Muscle of back (tissue), 11 donors: ENCODE results near the gene AFF3. TPM values are rescaled to one million over a fixed set of nuclear protein-coding genes. Genes with fewer than 3 reads are reported as not detected.
"Not testable (repeated sequence)": the region's sequence is repeated elsewhere in the genome, so short reads cannot be mapped to it uniquely, and the experiment has no call there.

Experiments
- DNase-seq, 3 donors: peaks; one replicate each; pipeline versions ENCODE4 v3.0.0 to v3.0.0-alpha.2; 2013
- polyA plus RNA-seq, 10 donors: library from polyadenylated mRNA; unstranded; fragments of 120-200 nt; gene quantifications; one replicate each; pipeline ENCODE4 v1.2.1, GENCODE V29; 2013; ENCODE audit not compliant: insufficient read length in 10 of 10

AFF3 gene
- polyA plus RNA-seq, 10 donors, result 2.9 to 7.0 (median 4.0) TPM

DNA sequence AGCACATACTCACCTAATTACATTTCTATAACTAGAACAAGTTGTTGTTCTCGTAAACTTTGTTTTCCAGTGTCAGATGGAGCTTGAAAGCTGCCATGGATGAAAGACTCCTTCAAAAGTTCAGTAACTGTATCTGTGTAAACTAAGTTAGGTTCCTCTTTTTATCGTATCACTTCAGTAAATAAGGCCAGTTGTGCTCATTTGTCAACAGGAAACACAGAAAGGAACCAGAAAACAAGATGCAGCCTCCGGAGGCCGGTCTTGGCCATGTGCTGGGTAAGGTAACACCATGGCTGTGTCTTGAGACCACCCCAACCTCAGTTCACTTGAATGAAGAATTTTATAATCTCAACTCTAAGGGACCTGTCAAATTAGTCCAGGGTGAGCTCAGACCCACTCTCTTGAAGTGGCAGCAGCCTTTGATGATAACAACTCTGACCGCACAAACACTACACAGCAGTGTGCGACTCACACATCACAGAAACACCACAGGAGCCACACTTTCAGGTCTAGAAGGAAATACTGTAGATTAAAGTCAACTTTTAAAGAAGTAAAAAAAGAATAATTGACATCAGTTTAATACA lies 213.8 kb downstream of the AFF3 start:
- no peak for DNase-seq

DNA sequence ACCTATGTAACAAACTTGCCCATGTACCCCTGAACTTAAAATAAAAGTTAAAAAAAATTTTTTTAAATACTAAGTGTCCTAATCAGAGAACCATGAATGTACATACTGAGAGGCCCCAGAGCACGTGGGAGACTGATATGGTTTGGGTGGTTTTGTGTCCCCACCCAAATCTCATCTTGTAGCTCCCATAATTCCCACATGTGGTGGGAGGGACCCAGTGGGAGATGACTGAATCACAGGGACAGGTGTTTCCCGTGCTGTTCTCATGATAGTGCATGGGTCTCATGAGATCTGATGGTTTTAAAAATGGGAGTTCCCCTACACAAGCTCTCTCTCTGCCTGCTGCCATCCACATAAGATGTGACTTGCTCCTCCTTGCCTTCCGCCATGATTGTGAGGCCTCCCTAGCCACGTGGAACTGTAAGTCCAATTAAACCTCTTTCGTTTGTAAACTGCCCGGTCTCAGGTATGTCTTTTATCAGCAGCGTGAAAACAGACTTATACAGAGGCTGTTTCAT lies 214.6 kb downstream of the AFF3 start:
- not testable (repeated sequence) for DNase-seq

DNA sequence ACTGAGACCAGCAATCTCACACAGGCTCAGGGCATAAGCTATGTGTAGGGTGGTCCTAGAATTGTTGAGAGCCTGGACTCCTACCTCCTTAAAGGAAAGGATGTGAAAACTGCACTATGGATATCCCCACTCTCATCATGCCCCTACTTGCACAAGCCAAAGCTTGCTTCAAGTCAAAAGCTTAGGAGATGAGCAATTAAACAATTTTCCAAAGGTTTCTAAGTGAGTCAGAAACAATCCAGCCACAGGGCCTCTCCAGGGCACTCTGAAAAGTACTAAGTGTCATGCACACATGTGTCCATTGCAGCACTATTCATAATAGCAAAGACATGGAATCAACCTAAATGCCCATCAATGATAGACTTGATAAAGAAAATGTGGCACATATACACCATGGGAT lies 215.4 kb downstream of the AFF3 start:
- DNase-seq, result peak in 1 of 3 donors; percentile 15

GRCh38 chr2:99925960-99926359 lies 216.4 kb downstream of the AFF3 start:
- DNase-seq, result no peak

DNA sequence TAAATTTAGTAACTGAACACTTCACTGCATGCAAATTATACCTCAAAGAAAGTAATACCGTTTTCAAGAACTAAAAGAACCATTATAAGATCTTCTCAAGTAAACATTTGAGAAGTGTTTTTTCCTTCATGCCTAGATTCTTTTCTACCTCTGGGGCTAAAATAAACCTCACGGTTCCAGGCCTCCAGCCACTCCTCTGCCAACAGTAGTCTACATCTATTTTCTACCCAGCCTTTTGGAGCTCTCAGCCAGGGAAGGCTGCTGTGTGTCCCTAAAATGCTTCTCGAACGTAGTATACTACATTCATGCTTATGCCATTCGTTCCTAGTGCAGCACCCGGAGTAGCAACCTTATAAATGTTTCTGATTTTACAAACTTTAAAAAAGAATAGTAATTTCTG lies 219.7 kb downstream of the AFF3 start:
- no peak for DNase-seq

DNA sequence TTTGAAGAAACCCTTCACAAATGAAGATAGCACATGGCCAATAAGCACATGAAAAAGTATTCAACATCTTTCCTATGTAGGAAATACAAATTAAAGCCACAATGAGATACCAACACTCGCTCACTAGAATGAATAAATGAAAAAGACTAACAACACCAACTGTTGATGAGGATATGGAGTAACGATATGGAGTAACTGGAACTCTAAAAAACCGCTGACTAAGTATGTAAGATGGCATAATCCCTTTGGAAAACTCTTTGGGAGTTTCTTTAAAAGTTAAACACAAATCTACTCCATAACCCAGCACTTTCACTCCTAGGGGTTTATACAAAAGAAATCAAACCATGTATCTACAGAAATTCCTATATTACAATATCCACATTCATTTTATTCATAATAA lies 220.5 kb downstream of the AFF3 start:
- DNase-seq, result no peak

GRCh38 chr2:99918389-99918788 lies 224.0 kb downstream of the AFF3 start:
- no peak for DNase-seq

- DNase-seq, result no peak
Measured at GRCh38 chr2:99915108-99915675, 227.2 kb downstream of the AFF3 start.

GRCh38 chr2:99911736-99912135 lies 230.7 kb downstream of the AFF3 start:
- no peak for DNase-seq

GRCh38 chr2:99910902-99911301 lies 231.5 kb downstream of the AFF3 start:
- DNase-seq, result no peak

- DNase-seq, result no peak
Measured at GRCh38 chr2:99905636-99906035, 236.8 kb downstream of the AFF3 start.

DNA sequence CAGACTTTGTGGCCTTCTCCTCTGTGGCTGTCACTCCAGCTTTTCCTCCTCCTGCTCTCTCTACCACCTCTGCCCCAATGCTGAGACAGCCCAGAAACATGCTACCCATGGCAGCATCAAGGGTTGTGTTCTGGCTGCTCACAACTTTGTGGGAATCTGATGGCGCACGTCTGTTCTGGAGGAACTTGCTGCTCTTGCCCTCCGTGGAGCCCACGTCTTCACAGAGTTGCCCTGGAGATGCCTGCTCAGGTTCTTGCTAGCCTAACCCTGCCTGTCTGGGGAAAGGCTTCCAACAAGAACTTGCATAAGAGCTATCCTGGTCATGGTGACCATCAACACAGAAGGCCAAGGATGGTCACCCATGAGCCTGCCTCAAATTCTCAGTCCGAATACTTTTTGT lies 237.4 kb downstream of the AFF3 start:
- no peak for DNase-seq

DNA sequence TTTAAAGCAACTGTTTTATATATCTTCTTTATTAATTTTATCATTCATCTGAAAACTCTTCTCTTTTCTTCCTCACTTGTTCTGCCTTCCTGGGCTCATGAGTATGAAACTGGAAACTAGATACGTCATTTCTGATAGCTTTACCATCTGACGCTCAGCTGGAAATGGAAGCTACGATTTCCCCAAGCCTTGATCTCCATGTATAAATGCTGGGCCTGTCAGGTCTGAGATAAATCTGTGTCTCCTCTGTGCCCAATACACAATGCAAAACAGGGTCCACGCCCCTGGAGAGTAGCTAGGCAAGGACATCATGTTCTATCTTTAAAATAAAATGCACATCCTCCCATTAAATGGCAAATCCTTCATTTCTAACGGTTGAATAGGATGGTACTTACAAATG lies 238.4 kb downstream of the AFF3 start:
- DNase-seq, result peak in 1 of 3 donors; percentile 50

- DNase-seq, result peak in 2 of 3 donors; percentile 37 to 55
Measured at GRCh38 chr2:99900556-99900955, 241.8 kb downstream of the AFF3 start.

GRCh38 chr2:99899882-99900281 lies 242.5 kb downstream of the AFF3 start:
- no peak for DNase-seq

GRCh38 chr2:99899058-99899855 lies 243.1 kb downstream of the AFF3 start:
- DNase-seq, result no peak

DNA sequence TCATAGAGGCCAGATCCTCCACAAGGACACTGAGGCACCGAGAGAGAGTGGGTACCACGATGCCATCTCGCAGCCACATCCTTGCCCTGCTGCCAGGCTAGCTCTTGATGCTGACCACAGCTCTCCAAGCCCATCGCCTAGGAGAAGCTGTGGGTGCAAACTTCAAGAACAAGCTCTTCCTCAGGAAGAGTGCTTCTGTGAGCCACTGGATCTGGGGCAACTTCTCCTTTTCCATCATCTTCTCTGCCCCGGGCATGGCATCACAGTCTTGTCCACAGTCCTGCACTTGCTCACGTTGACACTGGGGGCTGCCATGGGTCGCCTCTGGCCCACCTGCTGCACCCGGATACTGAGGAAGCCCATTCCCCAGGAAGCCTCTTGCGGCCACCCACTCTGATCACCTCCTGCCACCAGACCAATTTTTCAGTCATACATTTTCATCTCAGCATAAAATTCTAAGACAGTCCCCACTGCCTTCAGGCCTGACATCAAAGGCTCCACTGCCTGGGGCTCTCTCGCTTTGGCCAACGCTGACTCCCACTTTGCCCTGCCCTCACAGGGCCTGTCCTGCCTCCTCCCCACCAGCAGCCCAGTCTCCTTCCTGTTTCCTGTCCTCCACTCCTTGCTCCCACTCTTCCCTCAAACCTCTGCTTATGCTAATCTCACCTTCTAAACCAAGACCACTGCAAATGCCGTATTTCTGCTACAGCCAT lies 243.9 kb downstream of the AFF3 start:
- DNase-seq, result no peak

- DNase-seq, result no peak
Measured at GRCh38 chr2:99891428-99891780, 251.0 kb downstream of the AFF3 start.

- DNase-seq, result no peak
Measured at GRCh38 chr2:99890568-99891427, 251.6 kb downstream of the AFF3 start.

DNA sequence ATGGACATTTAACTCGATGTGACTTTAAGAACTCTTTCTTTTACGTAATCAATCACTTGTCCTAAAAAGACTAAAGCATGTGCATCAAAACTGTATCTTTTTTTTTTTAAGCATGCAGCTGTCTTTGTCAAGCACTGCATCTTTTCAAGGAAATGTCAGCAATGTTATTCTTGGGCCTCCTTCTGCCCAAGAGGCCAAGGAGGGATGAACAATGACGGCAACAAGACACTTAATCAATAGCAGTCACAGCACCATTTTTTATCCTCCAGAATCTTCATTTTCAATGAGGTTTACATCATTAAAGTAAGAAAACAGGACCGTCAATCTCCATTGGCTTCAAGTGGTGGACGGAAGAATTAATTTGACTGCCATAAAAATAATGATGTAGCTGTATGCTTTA lies 253.8 kb downstream of the AFF3 start:
- DNase-seq, result no peak

DNA sequence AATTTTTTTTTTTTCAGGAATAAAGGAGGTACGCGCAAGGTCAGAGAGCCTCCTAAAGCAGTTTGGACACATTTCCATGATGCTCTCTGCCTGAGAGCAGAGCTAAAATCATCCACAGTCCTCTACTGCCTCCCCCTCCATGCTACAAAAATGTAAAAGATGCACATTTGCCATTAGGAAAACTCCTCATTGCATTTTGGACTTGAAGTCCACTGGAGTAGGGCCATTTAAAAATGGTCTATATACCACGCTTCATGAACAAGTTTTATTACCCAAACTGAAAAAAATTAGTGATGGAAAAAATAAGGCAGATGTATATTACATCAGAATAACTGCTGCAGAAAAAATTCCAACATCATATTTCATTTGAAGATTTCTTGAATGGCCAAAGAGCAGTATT lies 256.0 kb downstream of the AFF3 start:
- DNase-seq, result peak in 2 of 3 donors; percentile 49 to 76
